Pancreas (tissue), 10 donors: ENCODE results near the gene C8G. TPM values are rescaled to one million over a fixed set of nuclear protein-coding genes. Genes with fewer than 3 reads are reported as not detected.

Source experiments
- ATAC-seq, 4 donors: fragments of 200-7000 bp; cut with Tn5 transposase; one replicate each; pipeline versions ENCODE4 v1.8.0 to v1.9.1; 2020; ENCODE audit warnings: mild to moderate bottlenecking in 4 of 4, moderate library complexity in 4 of 4
- DNase-seq, 6 donors: peaks; one replicate each; pipeline ENCODE4 v3.0.0-alpha.2; 2020
- FAIRE-seq: peaks from 2 replicates; lab custom pipeline; 2012; peaks lifted over from hg19 to GRCh38; lab: Jason Lieb, UNC
- H3K27ac ChIP-seq, 4 donors: fragments of 200-600 bp; sonication (generic); 1 replicate in 3 of 4; 2 replicates in 1 of 4; pipeline versions ENCODE4 v1.5.0 to v1.8.0; 2020
- H3K27me3 ChIP-seq, 4 donors: fragments of 200-600 bp; one replicate each; pipeline ENCODE4 v1.8.0; 2021
- H3K36me3 ChIP-seq, 3 donors: fragments of 200-600 bp; sonication (generic) in 1 of 3; one replicate each; pipeline versions ENCODE4 v1.5.0 to v1.8.0; 2020 to 2021
- H3K4me1 ChIP-seq, 3 donors: fragments of 200-600 bp; one replicate each; pipeline ENCODE4 v1.8.0; 2021
- H3K4me3 ChIP-seq, 4 donors: fragments of 200-600 bp; sonication (generic) in 2 of 4; one replicate each; pipeline versions ENCODE4 v1.5.0 to v1.8.0; 2020 to 2021
- H3K9me3 ChIP-seq, 4 donors: fragments of 200-600 bp; one replicate each; pipeline ENCODE4 v1.8.0; 2021
- WGBS, 2 donors: extraction: QIAGEN DNeasy Blood & Tissue Kit; methylation state at CpG; one replicate each; pipeline ENCODE4 v1.1.7; 2013; 5-methylcytosine and 5-hydroxymethylcytosine counted together
- intact Hi-C, 3 donors: fragments of 100-400 bp; cut with DNase I; formaldehyde crosslinking; loops; one replicate each; pipeline versions ENCODE4 v1.11.1 to v1.14.2; 2022
- polyA plus RNA-seq, 2 donors: library from polyadenylated mRNA; stranded (reverse); fragments of 200-250 nt; gene quantifications; one replicate each; pipeline ENCODE4 v1.2.3, GENCODE V29; 2013
- total RNA-seq, 6 donors: library from RNA; stranded (reverse); fragmentation: NEBNext Ultra II Directional in 4 of 6; extraction: Animal tissue kit (Norgen Biotek cat#: 25700) in 4 of 6; gene quantifications; one replicate each; pipeline versions ENCODE4 v1.2.1 to v1.2.4, GENCODE V29; 2021 to 2023
- TF ChIP-seq, protein P1 (sequence below), 4 donors: fragments of 200-600 bp; sonication (generic) in 3 of 4; IDR thresholded peaks; one replicate each; pipeline versions ENCODE4 v1.5.0 to v1.8.0; 2021; ENCODE audit warnings: antibody characterized with exemption in 4 of 4
- donor health status: healthy with polysubstance abuse.
- donor health status: DM: no; HTN: no; CAD: no; lungs with moderate emphysema.
- donor health status: DM: no; HTN: no; CAD: no.
- donor health status: control.
- donor health status: control.
- donor health status: Bipolar disorder and iron deficiency.
- donor health status: DM: yes; HTN: yes; CAD: no.
- donor health status: DM: no; HTN: no; CAD: no.
- donor health status: DM: no; HTN: no; CAD: no.
- donor health status: DM: yes; HTN: yes; CAD: no.

The C8G gene
- total and polyA plus RNA-seq, 8 donors: 0.24 to 5.0 (median 0.84) TPM; not detected in 1

DNA sequence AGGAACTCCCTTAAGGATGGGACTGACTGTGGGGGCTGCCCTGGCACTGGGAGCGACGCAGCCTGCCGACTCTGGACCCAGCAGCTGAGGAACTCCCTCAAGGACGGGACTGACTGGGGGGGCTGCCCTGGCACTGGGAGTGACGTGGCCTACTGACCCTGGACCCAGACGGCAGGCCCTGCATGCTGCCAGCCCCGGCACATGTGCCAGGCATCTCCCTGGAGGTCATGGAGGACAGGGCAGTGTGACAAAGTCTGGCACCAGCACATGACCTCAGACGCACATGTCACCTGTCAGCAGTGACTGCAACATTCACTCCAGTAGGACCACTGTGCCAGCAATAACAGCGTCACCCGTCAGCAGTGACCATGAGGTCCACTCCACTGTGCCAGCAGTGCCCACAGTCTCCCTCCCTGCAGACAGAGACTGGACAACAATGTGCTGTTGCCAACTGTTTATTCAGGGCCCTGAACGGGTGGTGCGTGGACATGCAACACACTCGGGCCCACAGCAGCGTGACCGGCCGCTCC, 5.0 kb upstream of the C8G start:
- no peaks in the 10 kb centered on the region for H3K4me1 ChIP-seq
- ATAC-seq (peak in 2 of 4 donors; percentile 1 to 3), DNase-seq (peak in 5 of 6 donors; percentile 48 to 72 (median 67)), FAIRE-seq (no peak)
- no peaks in the 10 kb centered on the region for H3K9me3 ChIP-seq
- no peak overlapping the region for H3K4me3 ChIP-seq
- WGBS, 2 donors: 50 to 56% methylated on average over 16 of the region's 16 CpGs
- H3K36me3 ChIP-seq: peaks cover 7 to 31% (median 25%) of the 10 kb centered on the region in 3 donors
- TF ChIP-seq, protein P1, sequence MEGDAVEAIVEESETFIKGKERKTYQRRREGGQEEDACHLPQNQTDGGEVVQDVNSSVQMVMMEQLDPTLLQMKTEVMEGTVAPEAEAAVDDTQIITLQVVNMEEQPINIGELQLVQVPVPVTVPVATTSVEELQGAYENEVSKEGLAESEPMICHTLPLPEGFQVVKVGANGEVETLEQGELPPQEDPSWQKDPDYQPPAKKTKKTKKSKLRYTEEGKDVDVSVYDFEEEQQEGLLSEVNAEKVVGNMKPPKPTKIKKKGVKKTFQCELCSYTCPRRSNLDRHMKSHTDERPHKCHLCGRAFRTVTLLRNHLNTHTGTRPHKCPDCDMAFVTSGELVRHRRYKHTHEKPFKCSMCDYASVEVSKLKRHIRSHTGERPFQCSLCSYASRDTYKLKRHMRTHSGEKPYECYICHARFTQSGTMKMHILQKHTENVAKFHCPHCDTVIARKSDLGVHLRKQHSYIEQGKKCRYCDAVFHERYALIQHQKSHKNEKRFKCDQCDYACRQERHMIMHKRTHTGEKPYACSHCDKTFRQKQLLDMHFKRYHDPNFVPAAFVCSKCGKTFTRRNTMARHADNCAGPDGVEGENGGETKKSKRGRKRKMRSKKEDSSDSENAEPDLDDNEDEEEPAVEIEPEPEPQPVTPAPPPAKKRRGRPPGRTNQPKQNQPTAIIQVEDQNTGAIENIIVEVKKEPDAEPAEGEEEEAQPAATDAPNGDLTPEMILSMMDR (IDR thresholded peaks at IDR 0.05): no peak
- no peak overlapping the region for H3K27ac ChIP-seq
- intact Hi-C loops: loop anchor here in 1 of 3 donors (10.0 kb wide), 2 partner anchors 95 to 145 kb away; partner anchors contain the start of genes AJM1, CCDC183, PHPT1 and TMEM141
- H3K27me3 ChIP-seq: no peaks in the 10 kb centered on the region

DNA sequence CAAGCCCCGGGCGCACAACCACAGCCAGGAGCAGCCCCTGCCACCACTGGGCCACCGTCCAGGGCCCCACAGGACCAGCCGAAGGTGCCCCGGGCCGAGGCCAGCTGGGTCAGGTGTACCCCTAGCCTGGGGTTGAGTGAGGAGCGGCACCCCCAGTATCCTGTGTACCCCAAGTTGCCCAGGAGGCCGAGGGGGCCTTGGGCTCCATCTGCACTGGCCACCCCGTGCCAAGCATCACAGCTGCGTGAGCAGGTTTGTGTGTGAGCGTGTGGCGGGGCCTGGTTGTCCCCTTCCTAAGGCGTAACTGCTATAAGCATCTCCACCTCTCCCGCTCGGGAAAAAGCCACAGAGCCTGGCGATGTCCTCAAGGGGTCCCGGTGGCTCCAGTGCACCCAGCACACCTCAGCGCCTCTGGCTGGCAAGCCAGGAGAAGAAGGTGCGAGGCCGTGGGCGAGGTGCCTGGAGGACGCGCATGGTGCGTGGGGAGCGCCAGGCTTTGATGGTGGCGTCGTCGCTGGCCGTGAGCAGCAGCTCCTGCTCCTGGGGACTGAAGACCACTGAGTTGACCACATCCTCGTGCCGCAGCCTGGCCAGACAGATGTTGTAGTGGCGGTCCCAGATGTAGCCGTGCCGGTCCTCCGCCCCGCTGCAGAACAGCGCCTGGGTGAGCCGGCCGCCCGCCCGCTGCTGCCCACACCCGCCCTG, 4.4 kb upstream of the C8G start:
- no peaks in the 10 kb centered on the region for H3K9me3 ChIP-seq
- FAIRE-seq (no peak), DNase-seq (peak in 2 of 6 donors; percentile 55 to 81), ATAC-seq (no peak)
- no peaks in the 10 kb centered on the region for H3K27me3 ChIP-seq
- TF ChIP-seq, protein P1 (IDR thresholded peaks at IDR 0.05): no peak
- intact Hi-C loops: loop anchor here in 1 of 3 donors (10.0 kb wide), 2 partner anchors 96 to 146 kb away; partner anchors contain the start of genes AJM1, CCDC183, PHPT1 and TMEM141
- no peak overlapping the region for H3K27ac ChIP-seq
- no peak overlapping the region for H3K4me3 ChIP-seq
- no peaks in the 10 kb centered on the region for H3K4me1 ChIP-seq
- WGBS, 2 donors: 94 to 96% methylated on average over 40 to 42 of the region's 42 CpGs
- peaks cover 7 to 31% (median 25%) of the 10 kb centered on the region in 3 donors for H3K36me3 ChIP-seq

DNA sequence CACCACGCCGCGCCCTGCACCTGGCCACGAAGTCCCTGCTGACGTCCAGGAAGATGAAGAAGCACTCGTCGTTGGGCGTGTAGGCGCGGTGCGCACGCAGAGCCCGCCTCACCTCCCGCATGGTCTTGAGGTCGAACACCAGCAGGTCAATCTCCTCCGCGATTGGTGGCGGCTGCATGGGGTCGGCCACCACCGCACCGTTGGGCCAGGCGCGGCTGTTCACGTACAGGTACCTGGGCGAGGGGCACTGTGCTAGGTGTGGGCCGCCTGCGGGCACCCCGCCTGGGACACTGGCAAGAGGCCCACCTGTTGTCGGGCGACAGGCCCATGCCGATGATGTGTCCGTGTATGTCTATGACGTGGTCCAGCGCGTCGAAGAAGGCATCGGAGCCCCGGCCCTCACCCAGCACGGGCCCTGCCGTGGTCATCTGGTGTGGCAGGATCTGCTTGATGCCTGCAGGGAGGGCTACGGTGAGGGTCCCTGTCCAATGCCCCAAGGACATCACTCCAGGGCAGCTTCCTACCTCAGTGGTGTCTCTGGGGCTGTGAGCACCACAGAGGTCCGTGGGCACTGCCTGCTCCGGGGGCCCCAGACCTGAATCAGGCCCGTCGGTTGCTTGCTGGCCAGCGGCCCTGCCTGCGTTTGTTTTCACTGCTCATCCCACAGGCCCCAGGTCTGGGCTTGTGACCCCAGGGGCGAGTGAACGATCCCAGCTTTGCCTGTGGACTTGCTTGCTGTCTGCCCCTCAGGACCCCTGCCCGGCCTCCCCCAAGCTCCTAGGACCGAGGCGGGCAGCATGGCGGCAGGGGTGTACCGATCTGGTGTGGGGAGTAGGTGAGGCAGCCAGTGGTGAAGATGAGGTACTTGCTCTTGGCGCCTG, 3.6 kb upstream of the C8G start:
- no peaks in the 10 kb centered on the region for H3K9me3 ChIP-seq
- FAIRE-seq: no peak

DNA sequence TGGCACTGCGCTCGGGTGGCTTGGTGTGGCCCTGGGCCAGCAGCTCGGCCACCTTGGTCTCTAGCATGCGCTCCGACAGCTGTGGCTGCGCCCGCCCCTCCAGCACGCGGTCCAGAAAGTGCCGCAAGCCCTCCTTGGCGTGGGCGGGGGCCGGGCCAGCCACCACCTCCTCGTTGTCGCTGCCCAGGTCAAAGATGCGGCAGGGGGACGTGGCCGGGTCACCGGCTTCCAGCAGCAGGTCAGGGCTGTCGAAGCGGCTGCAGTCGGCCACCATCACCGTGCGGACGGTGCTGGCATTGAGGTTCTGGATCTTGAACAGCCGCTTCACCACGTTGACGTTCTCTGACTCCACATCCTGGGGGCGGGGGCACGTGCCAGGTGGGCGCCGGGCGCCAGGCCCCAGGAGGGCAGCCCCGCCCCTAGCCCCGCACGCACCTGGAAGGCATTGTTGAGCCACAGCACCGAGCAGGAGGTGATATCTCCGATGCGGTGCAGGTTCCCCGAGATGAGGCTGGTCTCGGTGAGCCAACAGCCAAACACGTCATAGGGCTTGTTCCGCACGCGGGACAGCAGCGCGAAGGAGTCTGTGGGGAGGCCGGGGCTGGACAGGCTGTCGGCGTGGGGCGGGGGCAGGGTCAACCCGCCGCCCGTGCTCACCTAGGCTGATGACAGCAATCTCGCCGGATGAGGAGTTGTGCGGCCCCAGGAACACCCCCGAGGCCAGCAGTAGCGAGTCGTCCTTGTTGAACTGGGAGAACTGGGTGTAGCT, 2.7 kb upstream of the C8G start:
- H3K9me3 ChIP-seq: no peaks in the 10 kb centered on the region
- intact Hi-C loops: loop anchor here in 1 of 3 donors (10.0 kb wide), 2 partner anchors 97 to 147 kb away; partner anchors contain the start of genes AJM1, CCDC183, PHPT1 and TMEM141
- DNase-seq: peak in 4 of 6 donors; percentile 27 to 83 (median 48)
- 93 to 96% methylated on average over 60 of the region's 60 CpGs for WGBS, 2 donors
- H3K36me3 ChIP-seq: peaks cover 7 to 31% (median 25%) of the 10 kb centered on the region in 3 donors
- TF ChIP-seq, protein P1 (IDR thresholded peaks at IDR 0.05): no peak
- ATAC-seq: no peak
- H3K4me3 ChIP-seq: peak overlapping the region in 1 of 4 donors; percentile 87
- H3K27ac ChIP-seq: no peak overlapping the region
- H3K27me3 ChIP-seq: no peaks in the 10 kb centered on the region
- no peaks in the 10 kb centered on the region for H3K4me1 ChIP-seq
- no peak for FAIRE-seq

More for the DNA sequence above, 3.6 kb upstream of the C8G start:
- no peak overlapping the region for H3K4me3 ChIP-seq
- TF ChIP-seq, protein P1 (IDR thresholded peaks at IDR 0.05): no peak
- H3K36me3 ChIP-seq: peaks cover 7 to 31% (median 25%) of the 10 kb centered on the region in 3 donors
- 95% methylated on average over 54 to 55 of the region's 55 CpGs for WGBS, 2 donors
- DNase-seq (peak in 2 of 6 donors; percentile 41 to 81), ATAC-seq (no peak)
- intact Hi-C loops: loop anchor here in 1 of 3 donors (10.0 kb wide), 2 partner anchors 97 to 147 kb away; partner anchors contain the start of genes AJM1, CCDC183, PHPT1 and TMEM141
- no peaks in the 10 kb centered on the region for H3K27me3 ChIP-seq
- no peaks in the 10 kb centered on the region for H3K4me1 ChIP-seq
- H3K27ac ChIP-seq: no peak overlapping the region
